ENCODE measurements around the gene KRT1.

The KRT1 gene

GRCh38 chr12:52656616-52657015 lies 23.6 kb downstream of the KRT1 start:
- Histone ChIP-seq H3K9ac (ENCODE audit: low read length) (no peak overlapping the region), H3K36me3 (ENCODE audit: low read length) (no peaks in the 10 kb centered on the region), H3F3A (ENCODE audit: insufficient read depth) (no peaks in the 10 kb centered on the region), H3K4me3 (ENCODE audit: insufficient read depth, low read length, poor library complexity, severe bottlenecking) (no peak overlapping the region), H3K79me2 (ENCODE audit: insufficient read depth, low read length) (no peaks in the 10 kb centered on the region), H3K9me3 (ENCODE audit: insufficient read depth, low read length) (no peaks in the 10 kb centered on the region), H2AFZ (ENCODE audit: low read depth, low read length, severe bottlenecking) (no peak overlapping the region), H4K20me1 (ENCODE audit: low read depth, low read length) (no peaks in the 10 kb centered on the region), H3K27ac (ENCODE audit: low read depth, low read length) (no peak overlapping the region), H3K9me2 (replicated peaks; ENCODE audit: insufficient read depth, low read length) (no peaks in the 10 kb centered on the region), H3K27me3 (ENCODE audit: low read length) (no peaks in the 10 kb centered on the region), H3K4me2 (ENCODE audit: low read depth, low read length, poor library complexity, severe bottlenecking) (no peak overlapping the region)
- no peak for TF ChIP-seq EZH2phosphoT487 (conservative IDR thresholded peaks at IDR 0.05; ENCODE audit: low read length)
- no peak for TF ChIP-seq CTCF (IDR thresholded peaks at IDR 0.05; ENCODE audit: insufficient read depth, low read length, poor library complexity, severe bottlenecking)

GRCh38 chr12:52655720-52656124 lies 24.5 kb downstream of the KRT1 start:
- Histone ChIP-seq H2AFZ (ENCODE audit: low read depth, low read length, severe bottlenecking) (no peak overlapping the region), H3K9ac (ENCODE audit: low read length) (no peak overlapping the region), H3K79me2 (ENCODE audit: insufficient read depth, low read length) (no peaks in the 10 kb centered on the region), H3K27me3 (ENCODE audit: low read length) (no peaks in the 10 kb centered on the region), H4K20me1 (ENCODE audit: low read depth, low read length) (no peaks in the 10 kb centered on the region), H3K9me2 (replicated peaks; ENCODE audit: insufficient read depth, low read length) (no peaks in the 10 kb centered on the region), H3K4me2 (ENCODE audit: low read depth, low read length, poor library complexity, severe bottlenecking) (no peak overlapping the region), H3K4me3 (ENCODE audit: insufficient read depth, low read length, poor library complexity, severe bottlenecking) (no peak overlapping the region), H3F3A (ENCODE audit: insufficient read depth) (no peaks in the 10 kb centered on the region), H3K9me3 (ENCODE audit: insufficient read depth, low read length) (no peaks in the 10 kb centered on the region), H3K36me3 (ENCODE audit: low read length) (no peaks in the 10 kb centered on the region), H3K27ac (ENCODE audit: low read depth, low read length) (no peak overlapping the region)
- TF ChIP-seq CTCF (IDR thresholded peaks at IDR 0.05; ENCODE audit: insufficient read depth, low read length, poor library complexity, severe bottlenecking): no peak
- TF ChIP-seq EZH2phosphoT487 (conservative IDR thresholded peaks at IDR 0.05; ENCODE audit: low read length): no peak

- H3K4me2 ChIP-seq (ENCODE audit: low read depth, low read length, poor library complexity, severe bottlenecking): no peak overlapping the region
- no peak overlapping the region for H3K27ac ChIP-seq (ENCODE audit: low read depth, low read length)
- no peaks in the 10 kb centered on the region for H3K27me3 ChIP-seq (ENCODE audit: low read length)
- no peaks in the 10 kb centered on the region for H4K20me1 ChIP-seq (ENCODE audit: low read depth, low read length)
- no peaks in the 10 kb centered on the region for H3K9me3 ChIP-seq (ENCODE audit: insufficient read depth, low read length)
- no peak overlapping the region for H3K9ac ChIP-seq (ENCODE audit: low read length)
- H3K9me2 ChIP-seq (replicated peaks; ENCODE audit: insufficient read depth, low read length): no peaks in the 10 kb centered on the region
- no peak overlapping the region for H2AFZ ChIP-seq (ENCODE audit: low read depth, low read length, severe bottlenecking)
- no peaks in the 10 kb centered on the region for H3K36me3 ChIP-seq (ENCODE audit: low read length)
- no peak overlapping the region for H3K4me3 ChIP-seq (ENCODE audit: insufficient read depth, low read length, poor library complexity, severe bottlenecking)
- no peaks in the 10 kb centered on the region for H3F3A ChIP-seq (ENCODE audit: insufficient read depth)
- H3K79me2 ChIP-seq (ENCODE audit: insufficient read depth, low read length): no peaks in the 10 kb centered on the region
- TF ChIP-seq EZH2phosphoT487 (conservative IDR thresholded peaks at IDR 0.05; ENCODE audit: low read length) (no peak), CTCF (IDR thresholded peaks at IDR 0.05; ENCODE audit: insufficient read depth, low read length, poor library complexity, severe bottlenecking) (no peak)
These were observed 25.0 kb downstream of the KRT1 start for GRCh38 chr12:52655251-52655650.

Data from SU-DHL-6 (cell line).